IMR-90 (cell line): Measurements from ENCODE around the gene FAM83C. TPM values are rescaled to one million over a fixed set of nuclear protein-coding genes. Genes with fewer than 3 reads are reported as not detected.

Experiments used
- ATAC-seq: fragments of 200-7000 bp; cut with Tn5 transposase; 2 replicates; pipeline ENCODE4 v1.9.1; 2020; ENCODE audit warnings: low read depth, mild to moderate bottlenecking, moderate library complexity
- BruUV-seq: library from RNA; stranded (reverse); fragments of 400-500 nt; replicated peaks from 2 replicates; lab custom pipeline; 2021; lab: Mats Ljungman, UMichigan
- CTCF ChIA-PET: fragments of 300-600 bp; formaldehyde crosslinking; extraction: SDS; loops from one replicate; lab custom pipeline; 2021; ENCODE audit warnings: antibody characterized with exemption; lab: Yijun Ruan, JAX
- POLR2A ChIA-PET: fragments of 300-600 bp; sonication (Branson Sonifier 250); formaldehyde crosslinking; loops from one replicate; lab custom pipeline; 2022; ENCODE audit warnings: antibody characterized with exemption; ENCODE audit not compliant: unreplicated experiment; lab: Charles Lee
- DNase-seq: peaks from one replicate; pipeline ENCODE4 v3.0.0; 2013
- H2AFZ ChIP-seq: replicated peaks from 2 replicates; pipeline ENCODE3; 2013; ENCODE audit warnings: low read length, mild to moderate bottlenecking; ENCODE audit not compliant: poor library complexity
- H2AK5ac ChIP-seq: 2 replicates; pipeline ENCODE4 v1.6.1; 2013; ENCODE audit warnings: low read depth, low read length, inconsistent platforms
- H2AK9ac ChIP-seq: replicated peaks from 2 replicates; pipeline ENCODE3; 2013; ENCODE audit warnings: mild to moderate bottlenecking, low read depth, low read length, moderate library complexity; ENCODE audit not compliant: poor library complexity
- H2BK120ac ChIP-seq: 2 replicates; pipeline ENCODE4 v1.6.1; 2013; ENCODE audit warnings: low read depth, low read length, inconsistent platforms
- H2BK15ac ChIP-seq: 3 replicates; pipeline ENCODE4 v1.6.1; 2013; ENCODE audit warnings: low read depth, low read length, inconsistent platforms
- H2BK20ac ChIP-seq: 2 replicates; pipeline ENCODE4 v1.6.1; 2013; ENCODE audit warnings: low read depth, mild to moderate bottlenecking, inconsistent platforms, low read length, moderate library complexity
- H2BK5ac ChIP-seq: 2 replicates; pipeline ENCODE4 v1.6.1; 2013; ENCODE audit warnings: mild to moderate bottlenecking, low read depth, low read length, inconsistent platforms; ENCODE audit not compliant: poor library complexity, severe bottlenecking
- H3K14ac ChIP-seq: replicated peaks from 2 replicates; pipeline ENCODE4 v1.6.1; 2013; ENCODE audit warnings: low read depth, low read length, inconsistent platforms
- H3K18ac ChIP-seq: 2 replicates; pipeline ENCODE4 v1.6.1; 2013; ENCODE audit warnings: low read depth, low read length, control low read depth
- H3K23ac ChIP-seq: 2 replicates; pipeline ENCODE4 v1.6.1; 2013; ENCODE audit warnings: low read depth, low read length, inconsistent platforms
- H3K27ac ChIP-seq: 2 replicates; pipeline ENCODE4 v1.5.1; 2013; ENCODE audit warnings: mild to moderate bottlenecking, control low read depth, low read length; ENCODE audit not compliant: insufficient read depth
- H3K27me3 ChIP-seq: 2 replicates; pipeline ENCODE4 v1.6.1; 2013; ENCODE audit warnings: low read length; ENCODE audit not compliant: control insufficient read depth, insufficient read depth
- H3K36me3 ChIP-seq: 2 replicates; pipeline ENCODE4 v1.6.1; 2013; ENCODE audit warnings: low read length, mixed read lengths; ENCODE audit not compliant: control insufficient read depth, insufficient read depth
- H3K4ac ChIP-seq: 2 replicates; pipeline ENCODE4 v1.6.1; 2013; ENCODE audit warnings: low read depth, low read length, inconsistent platforms
- H3K4me1 ChIP-seq: 2 replicates; pipeline ENCODE4 v1.6.1; 2013; ENCODE audit warnings: low read length, mixed read lengths; ENCODE audit not compliant: control insufficient read depth, insufficient read depth
- H3K4me2 ChIP-seq: 2 replicates; pipeline ENCODE4 v1.6.1; 2013; ENCODE audit warnings: low read depth, mild to moderate bottlenecking, control low read depth, low read length, moderate library complexity
- H3K4me3 ChIP-seq: 2 replicates; pipeline ENCODE4 v1.5.1; 2013; ENCODE audit warnings: low read depth, mild to moderate bottlenecking, control low read depth, low read length, moderate library complexity; ENCODE audit not compliant: insufficient read depth
- H3K56ac ChIP-seq: 2 replicates; pipeline ENCODE4 v1.6.1; 2013; ENCODE audit warnings: low read length, inconsistent platforms; ENCODE audit not compliant: insufficient read depth; ENCODE audit errors: extremely low read depth
- H3K79me1 ChIP-seq, 2 experiments: 2 replicates each; pipeline ENCODE4 v1.6.1; 2013; ENCODE audit warnings: low read length in 2 of 2, inconsistent platforms in 1 of 2, low read depth in 1 of 2
- H3K9ac ChIP-seq: 2 replicates; pipeline ENCODE4 v1.6.1; 2013; ENCODE audit warnings: low read depth, low read length, control low read depth
- H3K9me1 ChIP-seq: 2 replicates; pipeline ENCODE4 v1.6.1; 2013; ENCODE audit warnings: low read length, inconsistent platforms; ENCODE audit not compliant: insufficient read depth
- H3K9me3 ChIP-seq: 2 replicates; pipeline ENCODE4 v1.6.1; 2013; ENCODE audit warnings: low read length; ENCODE audit not compliant: control insufficient read depth, insufficient read depth
- H4K20me1 ChIP-seq: 2 replicates; pipeline ENCODE4 v1.6.1; 2013; ENCODE audit warnings: low read length, inconsistent platforms; ENCODE audit not compliant: insufficient read depth
- H4K5ac ChIP-seq: 2 replicates; pipeline ENCODE4 v1.6.1; 2013; ENCODE audit warnings: mild to moderate bottlenecking, low read depth, low read length, control low read depth
- H4K8ac ChIP-seq, 2 experiments: 2 replicates each; pipeline ENCODE4 v1.6.1; 2013; ENCODE audit warnings: low read depth in 2 of 2, low read length in 2 of 2, control low read depth in 1 of 2, inconsistent platforms in 1 of 2
- H4K91ac ChIP-seq: 2 replicates; pipeline ENCODE4 v1.6.1; 2013; ENCODE audit warnings: low read depth, low read length, inconsistent platforms; ENCODE audit not compliant: insufficient read depth
- FOS ChIP-seq: fragments of 150-350 bp; IDR thresholded peaks from 2 replicates; pipeline ENCODE4 v1.6.1; 2016; ENCODE audit warnings: low read depth, low read length
- MAZ ChIP-seq: IDR thresholded peaks from 2 replicates; pipeline ENCODE4 v1.6.1; 2012; ENCODE audit warnings: low read depth, mild to moderate bottlenecking, low read length, improper control_type of control experiment, moderate library complexity, borderline replicate concordance
- RCOR1 ChIP-seq: IDR thresholded peaks from 2 replicates; pipeline ENCODE4 v1.6.1; 2012; ENCODE audit warnings: mild to moderate bottlenecking, low read length, improper control_type of control experiment; ENCODE audit not compliant: insufficient replicate concordance
- USF2 ChIP-seq: fragments of 150-350 bp; IDR thresholded peaks from 2 replicates; pipeline ENCODE4 v1.6.1; 2017; ENCODE audit warnings: mild to moderate bottlenecking, antibody characterized with exemption, low read length, low read depth
- WGBS, 2 experiments: methylation state at CpG; one replicate each; pipeline versions ENCODE4 v1.1.5 to v1.1.7; 2013; ENCODE audit warnings: missing lambda C conversion rate in 2 of 2; ENCODE audit not compliant: insufficient read length in 1 of 2; ENCODE audit errors: extremely low coverage in 2 of 2; 5-methylcytosine and 5-hydroxymethylcytosine counted together
- dilution Hi-C: fragments of 300-500 bp; cut with HindIII; formaldehyde crosslinking; loops from one replicate; pipeline ENCODE4 v1.14.3; 2018; ENCODE audit warnings: low sequenced_read_pairs; ENCODE audit not compliant: unreplicated experiment
- in situ Hi-C: fragments of 300-500 bp; cut with MboI; formaldehyde crosslinking; loops from 3 replicates; pipeline ENCODE4 v1.14.3; 2019; ENCODE audit warnings: low sequenced_read_pairs, inconsistent platforms, mixed read lengths
- intact Hi-C: fragments of 100-400 bp; cut with micrococcal nuclease; formaldehyde crosslinking; loops from 2 replicates; pipeline ENCODE4 v1.10.0; 2022
- polyA plus RNA-seq, 3 experiments: library from polyadenylated mRNA; depleted of rRNA; stranded (reverse); fragments of >200 nt; gene quantifications; 2 replicates each; pipeline ENCODE4 v1.2.3, GENCODE V29; 2012; ENCODE audit warnings: low replicate concordance in 1 of 3
- total RNA-seq: library from RNA; depleted of rRNA; stranded (reverse); fragments of >200 nt; gene quantifications from 2 replicates; pipeline ENCODE4 v1.2.3, GENCODE V29; 2012

FAM83C gene
- total and polyA plus RNA-seq, 2 of the 4 experiments (the other 2 are of a cell fraction), result 0.02 TPM; not detected in 1

- peak; percentile 27 for ATAC-seq
- Histone ChIP-seq H4K91ac (peak overlapping the region; percentile 97), H3K9ac (no peak overlapping the region), H3K23ac (peak overlapping the region; percentile 90), H3K18ac (peak overlapping the region; percentile 76), H3K27ac (peak overlapping the region; percentile 64), H3K27me3 (no peaks in the 10 kb centered on the region), H2BK20ac (peak overlapping the region; percentile 97), H3K9me1 (peaks cover 35% of the 10 kb centered on the region), H3K36me3 (no peaks in the 10 kb centered on the region), H4K5ac (peak overlapping the region; percentile 51), H4K8ac (peak overlapping the region; percentile 79 to 94), H3K9me3 (no peaks in the 10 kb centered on the region), H3K4ac (peak overlapping the region; percentile 96), H2BK15ac (peak overlapping the region; percentile 95), H3K4me2 (peak overlapping the region; percentile 41), H2AK9ac (peak overlapping the region; percentile 85), H2AK5ac (peak overlapping the region; percentile 99), H3K14ac (peak overlapping the region; percentile 89), H3K4me3 (no peak overlapping the region), H3K4me1 (peaks cover 34% of the 10 kb centered on the region), H2BK120ac (peak overlapping the region; percentile 97), H4K20me1 (no peaks in the 10 kb centered on the region), H3K56ac (peak overlapping the region; percentile 93), H2AFZ (peak overlapping the region; percentile 13), H3K79me1 (peaks cover 0 to 41% of the 10 kb centered on the region in 2 experiments; a peak in 2 of 4 replicates), H2BK5ac (peak overlapping the region; percentile 97)
- intact Hi-C loops, result no loop called here
- POLR2A ChIA-PET, result interaction anchor here (0.5 to 1.1 kb wide), 3 partner anchors 10 to 979 kb away, joined by 3 to 18 read pairs (median 5); no protein-coding TSS in a partner anchor
- CTCF ChIA-PET, result interaction anchor here (0.6 to 2.2 kb wide), 3 partner anchors 12 to 37 kb away, joined by 3 to 9 read pairs (median 4); no protein-coding TSS in a partner anchor
- TF ChIP-seq USF2 (no peak), RCOR1 (no peak), FOS (peak; percentile 54; the same call in 1 of the 2 replicates), MAZ (peak; percentile 38; the same call in 1 of the 2 replicates)
- in situ Hi-C loops, result no loop called here
- DNase-seq, result peak; percentile 84
- dilution Hi-C loops, result no loop called here
- 100% methylated on average over 2 of the region's 3 CpGs; no CpG with 5 or more reads in 1 of the 2 experiments for WGBS, 2 experiments
- no TSS peak for BruUV-seq
Measured at GRCh38 chr20:35320396-35321126, 28.3 kb upstream of the FAM83C start.
